ENCODE measurements around the gene GPR35.
"Not testable (repeated sequence)": the region's sequence is repeated elsewhere in the genome, so short reads cannot be mapped to it uniquely, and the experiment has no call there.

Gene GPR35

GRCh38 chr2:240646176-240646899 is 21.1 kb downstream of the GPR35 start:
- H3K9ac ChIP-seq (ENCODE audit: low read length), result no peak overlapping the region
- no peaks in the 10 kb centered on the region for H3K36me3 ChIP-seq (ENCODE audit: insufficient read depth, low read length)
- no peaks in the 10 kb centered on the region for H3K9me3 ChIP-seq (ENCODE audit: low read length)
- no peak overlapping the region for H3K27ac ChIP-seq (ENCODE audit: low read depth, low read length)
- no peak overlapping the region for H3K4me3 ChIP-seq (ENCODE audit: low read depth in 1 of 2, low read length in 2 of 2)
- H3K27me3 ChIP-seq (ENCODE audit: control insufficient read depth in 1 of 2, insufficient read depth in 2 of 2, low read length in 2 of 2), result peaks cover 0 to 29% of the 10 kb centered on the region in 2 donors
- no peaks in the 10 kb centered on the region for H3K4me1 ChIP-seq (ENCODE audit: insufficient read depth, low read length)

GRCh38 chr2:240646900-240647502 is 21.7 kb downstream of the GPR35 start:
- Histone ChIP-seq H3K27me3 (ENCODE audit: control insufficient read depth in 1 of 2, insufficient read depth in 2 of 2, low read length in 2 of 2) (peaks cover 0 to 27% of the 10 kb centered on the region in 2 donors), H3K4me1 (ENCODE audit: insufficient read depth, low read length) (no peaks in the 10 kb centered on the region), H3K9ac (ENCODE audit: low read length) (no peak overlapping the region), H3K27ac (ENCODE audit: low read depth, low read length) (no peak overlapping the region), H3K36me3 (ENCODE audit: insufficient read depth, low read length) (no peaks in the 10 kb centered on the region), H3K4me3 (ENCODE audit: low read depth in 1 of 2, low read length in 2 of 2) (no peak overlapping the region), H3K9me3 (ENCODE audit: low read length) (no peaks in the 10 kb centered on the region)

GRCh38 chr2:240647503-240648154 is 22.3 kb downstream of the GPR35 start:
- Histone ChIP-seq H3K36me3 (ENCODE audit: insufficient read depth, low read length) (no peaks in the 10 kb centered on the region), H3K4me3 (ENCODE audit: low read depth in 1 of 2, low read length in 2 of 2) (no peak overlapping the region), H3K9me3 (ENCODE audit: low read length) (no peaks in the 10 kb centered on the region), H3K4me1 (ENCODE audit: insufficient read depth, low read length) (no peaks in the 10 kb centered on the region), H3K27me3 (ENCODE audit: control insufficient read depth in 1 of 2, insufficient read depth in 2 of 2, low read length in 2 of 2) (peaks cover 0 to 21% of the 10 kb centered on the region in 2 donors), H3K27ac (ENCODE audit: low read depth, low read length) (no peak overlapping the region), H3K9ac (ENCODE audit: low read length) (no peak overlapping the region)

DNA sequence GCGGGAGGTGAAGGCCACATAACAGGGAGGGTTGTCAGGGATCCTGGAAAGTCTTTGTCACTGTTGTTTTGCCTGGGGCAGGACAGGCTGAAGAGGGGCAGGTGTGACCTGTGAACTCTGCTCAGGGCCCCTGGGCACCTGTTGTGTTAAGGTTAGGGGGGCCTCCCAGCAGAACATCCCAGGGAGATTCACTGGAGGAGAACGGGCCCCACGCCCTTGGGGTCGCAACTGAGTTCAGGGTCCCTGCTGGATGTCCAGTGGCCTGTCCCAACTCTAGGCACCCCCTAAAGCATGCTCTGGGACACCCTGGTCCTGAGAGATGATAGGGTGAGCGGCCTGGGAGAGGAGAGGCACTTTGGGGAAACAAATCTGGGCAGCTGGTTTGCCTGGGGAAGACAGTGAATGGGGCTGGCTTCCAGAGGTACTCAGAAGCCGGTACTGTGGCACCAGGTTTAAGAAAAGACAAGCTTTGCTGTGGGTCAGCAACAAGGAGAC is 22.9 kb downstream of the GPR35 start:
- H3K9me3 ChIP-seq (ENCODE audit: low read length), result no peaks in the 10 kb centered on the region
- no peak overlapping the region for H3K4me3 ChIP-seq (ENCODE audit: low read depth in 1 of 2, low read length in 2 of 2)
- H3K27me3 ChIP-seq (ENCODE audit: control insufficient read depth in 1 of 2, insufficient read depth in 2 of 2, low read length in 2 of 2), result peaks cover 0 to 21% of the 10 kb centered on the region in 2 donors
- no peaks in the 10 kb centered on the region for H3K36me3 ChIP-seq (ENCODE audit: insufficient read depth, low read length)
- H3K4me1 ChIP-seq (ENCODE audit: insufficient read depth, low read length), result no peaks in the 10 kb centered on the region
- H3K9ac ChIP-seq (ENCODE audit: low read length), result no peak overlapping the region
- no peak overlapping the region for H3K27ac ChIP-seq (ENCODE audit: low read depth, low read length)

- H3K36me3 ChIP-seq (ENCODE audit: insufficient read depth, low read length), result no peaks in the 10 kb centered on the region
- H3K27me3 ChIP-seq (ENCODE audit: control insufficient read depth in 1 of 2, insufficient read depth in 2 of 2, low read length in 2 of 2), result peaks cover 0 to 21% of the 10 kb centered on the region in 2 donors
- no peak overlapping the region for H3K27ac ChIP-seq (ENCODE audit: low read depth, low read length)
- no peaks in the 10 kb centered on the region for H3K4me1 ChIP-seq (ENCODE audit: insufficient read depth, low read length)
- H3K4me3 ChIP-seq (ENCODE audit: low read depth in 1 of 2, low read length in 2 of 2), result no peak overlapping the region
- no peaks in the 10 kb centered on the region for H3K9me3 ChIP-seq (ENCODE audit: low read length)
- H3K9ac ChIP-seq (ENCODE audit: low read length), result no peak overlapping the region
Observed at GRCh38 chr2:240648650-240649275, 23.5 kb downstream of the GPR35 start.

DNA sequence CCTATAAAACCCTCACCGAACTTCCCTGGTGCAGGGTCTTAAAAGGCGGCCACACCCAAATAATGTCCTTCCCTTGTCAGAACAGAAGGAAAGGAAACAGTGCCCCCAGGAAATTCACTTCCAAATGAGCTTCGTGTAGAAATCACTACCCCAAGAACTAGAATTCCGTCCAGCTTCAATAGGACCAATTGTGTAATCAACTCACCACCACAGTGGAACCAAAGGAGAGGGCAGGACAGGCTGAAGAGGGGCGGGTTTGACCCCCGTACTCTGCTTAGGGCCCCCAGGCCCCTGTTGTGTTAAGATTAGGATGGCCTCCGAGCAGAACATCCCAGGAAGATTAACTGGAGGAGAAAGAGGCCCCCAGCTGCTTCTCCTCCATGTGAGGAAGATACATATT is 24.1 kb downstream of the GPR35 start:
- Histone ChIP-seq H3K9me3 (ENCODE audit: low read length) (no peaks in the 10 kb centered on the region), H3K27me3 (ENCODE audit: control insufficient read depth in 1 of 2, insufficient read depth in 2 of 2, low read length in 2 of 2) (peaks cover 0 to 19% of the 10 kb centered on the region in 2 donors)

GRCh38 chr2:240650254-240650965 is 25.1 kb downstream of the GPR35 start:
- Histone ChIP-seq H3K27ac (ENCODE audit: low read depth, low read length) (no peak overlapping the region), H3K9ac (ENCODE audit: low read length) (no peak overlapping the region), H3K4me3 (ENCODE audit: low read depth in 1 of 2, low read length in 2 of 2) (no peak overlapping the region), H3K27me3 (ENCODE audit: control insufficient read depth in 1 of 2, insufficient read depth in 2 of 2, low read length in 2 of 2) (peaks cover 0 to 13% of the 10 kb centered on the region in 2 donors), H3K36me3 (ENCODE audit: insufficient read depth, low read length) (no peaks in the 10 kb centered on the region), H3K4me1 (ENCODE audit: insufficient read depth, low read length) (no peaks in the 10 kb centered on the region), H3K9me3 (ENCODE audit: low read length) (no peaks in the 10 kb centered on the region)

More for the DNA sequence above, 24.1 kb downstream of the GPR35 start:
- H3K27ac ChIP-seq (ENCODE audit: low read depth, low read length), result no peak overlapping the region
- no peaks in the 10 kb centered on the region for H3K4me1 ChIP-seq (ENCODE audit: insufficient read depth, low read length)
- no peak overlapping the region for H3K9ac ChIP-seq (ENCODE audit: low read length)
- no peak overlapping the region for H3K4me3 ChIP-seq (ENCODE audit: low read depth in 1 of 2, low read length in 2 of 2)
- no peaks in the 10 kb centered on the region for H3K36me3 ChIP-seq (ENCODE audit: insufficient read depth, low read length)

- Histone ChIP-seq H3K4me1 (ENCODE audit: insufficient read depth, low read length) (no peaks in the 10 kb centered on the region), H3K27me3 (ENCODE audit: control insufficient read depth in 1 of 2, insufficient read depth in 2 of 2, low read length in 2 of 2) (peaks cover 0 to 12% of the 10 kb centered on the region in 2 donors), H3K9me3 (ENCODE audit: low read length) (no peaks in the 10 kb centered on the region), H3K9ac (ENCODE audit: low read length) (no peak overlapping the region), H3K4me3 (ENCODE audit: low read depth in 1 of 2, low read length in 2 of 2) (no peak overlapping the region), H3K27ac (ENCODE audit: low read depth, low read length) (no peak overlapping the region), H3K36me3 (ENCODE audit: insufficient read depth, low read length) (no peaks in the 10 kb centered on the region)
Observed at GRCh38 chr2:240651185-240651584, 25.9 kb downstream of the GPR35 start.

- Histone ChIP-seq H3K9me3 (ENCODE audit: low read length) (no peaks in the 10 kb centered on the region), H3K27ac (ENCODE audit: low read depth, low read length) (no peak overlapping the region), H3K4me3 (ENCODE audit: low read depth in 1 of 2, low read length in 2 of 2) (no peak overlapping the region), H3K27me3 (ENCODE audit: control insufficient read depth in 1 of 2, insufficient read depth in 2 of 2, low read length in 2 of 2) (no peaks in the 10 kb centered on the region), H3K4me1 (ENCODE audit: insufficient read depth, low read length) (no peaks in the 10 kb centered on the region), H3K36me3 (ENCODE audit: insufficient read depth, low read length) (no peaks in the 10 kb centered on the region), H3K9ac (ENCODE audit: low read length) (no peak overlapping the region)
Observed at GRCh38 chr2:240655931-240656886, 30.9 kb downstream of the GPR35 start.

GRCh38 chr2:240659883-240660282 is 34.6 kb downstream of the GPR35 start:
- not testable (repeated sequence) for H3K36me3 ChIP-seq (ENCODE audit: insufficient read depth, low read length); H3K9ac ChIP-seq (ENCODE audit: low read length); H3K4me1 ChIP-seq (ENCODE audit: insufficient read depth, low read length); H3K27ac ChIP-seq (ENCODE audit: low read depth, low read length); H3K27me3 ChIP-seq (ENCODE audit: control insufficient read depth in 1 of 2, insufficient read depth in 2 of 2, low read length in 2 of 2); H3K4me3 ChIP-seq (ENCODE audit: low read depth in 1 of 2, low read length in 2 of 2); H3K9me3 ChIP-seq (ENCODE audit: low read length)

Measured in muscle layer of colon (tissue), 2 donors.